Stimulated activated CD8-positive, alpha-beta memory T cell treated with anti-CD3 and anti-CD28 coated beads, Interleukin-2, amount 100 ng/mL, for 1 hour (primary cell): ENCODE measurements around the gene ACTL6B.

Source experiments
- DNase-seq, 2 donors: peaks; one replicate each; pipeline ENCODE4 v3.0.0-alpha.2; 2020; ENCODE audit warnings: low read depth in 2 of 2

ACTL6B gene

GRCh38 chr7:100599911-100600729 is 56.1 kb downstream of the ACTL6B start:
- no peak for DNase-seq

GRCh38 chr7:100598425-100598824 is 57.8 kb downstream of the ACTL6B start:
- DNase-seq: no peak

GRCh38 chr7:100595188-100595587 is 61.1 kb downstream of the ACTL6B start:
- DNase-seq: no peak
